Measurements from ENCODE around the gene TRAPPC2L. TPM values are rescaled to one million over a fixed set of nuclear protein-coding genes. Genes with fewer than 3 reads are reported as not detected.

The TRAPPC2L gene
- total RNA-seq, 1 experiment from 2014 or later = 82.0 TPM

DNA sequence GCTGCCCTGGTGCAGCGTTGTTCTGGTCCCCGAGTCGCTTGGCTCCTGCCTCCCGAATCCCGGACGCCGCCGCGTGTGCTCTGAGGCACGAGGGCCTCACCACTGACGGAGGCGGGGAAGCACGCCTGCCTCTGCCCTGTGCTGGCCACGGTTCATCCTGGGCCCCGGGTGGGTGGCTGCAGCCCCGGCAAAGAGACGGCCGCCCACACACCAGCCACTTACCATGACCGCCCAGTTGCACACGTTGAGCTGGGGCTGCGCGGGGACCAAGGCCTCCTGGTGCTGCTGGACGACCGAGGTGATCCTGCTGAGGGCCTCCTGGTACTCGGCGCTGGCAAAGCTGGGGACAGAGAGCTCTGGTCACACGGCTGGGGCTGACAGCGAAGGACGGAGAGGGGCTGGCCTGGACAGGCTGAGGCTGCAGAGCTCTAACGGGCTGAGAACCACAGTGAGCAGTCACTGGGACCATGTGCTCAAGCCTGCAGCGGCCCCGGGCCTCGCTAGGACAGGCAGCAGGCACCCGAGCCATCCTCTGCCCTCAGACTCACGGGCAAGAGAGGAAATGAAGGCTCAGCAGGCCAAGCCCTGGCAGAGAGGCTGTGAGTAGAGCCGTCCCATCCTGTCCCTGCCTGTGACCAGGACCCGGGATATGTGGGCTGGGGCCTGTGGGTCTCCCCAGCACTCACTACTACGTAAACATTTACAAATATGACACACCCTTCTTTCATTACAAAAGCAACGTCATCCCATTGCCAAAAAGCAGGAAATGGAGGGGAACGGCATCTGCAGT, 38.9 kb upstream of the TRAPPC2L start:
- no peaks in the 10 kb centered on the region for H3K36me3 Mint-ChIP-seq
- H3K27ac Mint-ChIP-seq = no peak overlapping the region; the same call in 1 of the 2 replicates
- DNase-seq (ENCODE audit: low spot score) = no peak
- H3K27me3 Mint-ChIP-seq (ENCODE audit: low read depth) = no peaks in the 10 kb centered on the region
- H3K9me3 Mint-ChIP-seq = no peaks in the 10 kb centered on the region
- H3K4me1 Mint-ChIP-seq = peaks cover 4% of the 10 kb centered on the region
- no peak overlapping the region for H3K4me3 Mint-ChIP-seq
- CTCF ChIA-PET = interaction anchor here (0.6 to 5.5 kb wide), 4 partner anchors 63 to 349 kb away, joined by 3 to 32 read pairs (median 4); no protein-coding TSS in a partner anchor
- POLR2A ChIA-PET = no interaction called here
- TF ChIP-seq, protein P1, sequence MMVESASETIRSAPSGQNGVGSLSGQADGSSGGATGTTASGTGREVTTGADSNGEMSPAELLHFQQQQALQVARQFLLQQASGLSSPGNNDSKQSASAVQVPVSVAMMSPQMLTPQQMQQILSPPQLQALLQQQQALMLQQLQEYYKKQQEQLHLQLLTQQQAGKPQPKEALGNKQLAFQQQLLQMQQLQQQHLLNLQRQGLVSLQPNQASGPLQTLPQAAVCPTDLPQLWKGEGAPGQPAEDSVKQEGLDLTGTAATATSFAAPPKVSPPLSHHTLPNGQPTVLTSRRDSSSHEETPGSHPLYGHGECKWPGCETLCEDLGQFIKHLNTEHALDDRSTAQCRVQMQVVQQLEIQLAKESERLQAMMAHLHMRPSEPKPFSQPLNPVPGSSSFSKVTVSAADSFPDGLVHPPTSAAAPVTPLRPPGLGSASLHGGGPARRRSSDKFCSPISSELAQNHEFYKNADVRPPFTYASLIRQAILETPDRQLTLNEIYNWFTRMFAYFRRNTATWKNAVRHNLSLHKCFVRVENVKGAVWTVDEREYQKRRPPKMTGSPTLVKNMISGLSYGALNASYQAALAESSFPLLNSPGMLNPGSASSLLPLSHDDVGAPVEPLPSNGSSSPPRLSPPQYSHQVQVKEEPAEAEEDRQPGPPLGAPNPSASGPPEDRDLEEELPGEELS (CRISPR knock-in tag; IDR thresholded peaks at IDR 0.05) = no peak
- TF ChIP-seq MYBL2 (CRISPR knock-in tag; IDR thresholded peaks at IDR 0.05) = no peak
- no peak for TF ChIP-seq NR1H2 (CRISPR knock-in tag; IDR thresholded peaks at IDR 0.05)
- no peak for TF ChIP-seq ETV6 (CRISPR knock-in tag; IDR thresholded peaks at IDR 0.05)
- TF ChIP-seq, protein P2, sequence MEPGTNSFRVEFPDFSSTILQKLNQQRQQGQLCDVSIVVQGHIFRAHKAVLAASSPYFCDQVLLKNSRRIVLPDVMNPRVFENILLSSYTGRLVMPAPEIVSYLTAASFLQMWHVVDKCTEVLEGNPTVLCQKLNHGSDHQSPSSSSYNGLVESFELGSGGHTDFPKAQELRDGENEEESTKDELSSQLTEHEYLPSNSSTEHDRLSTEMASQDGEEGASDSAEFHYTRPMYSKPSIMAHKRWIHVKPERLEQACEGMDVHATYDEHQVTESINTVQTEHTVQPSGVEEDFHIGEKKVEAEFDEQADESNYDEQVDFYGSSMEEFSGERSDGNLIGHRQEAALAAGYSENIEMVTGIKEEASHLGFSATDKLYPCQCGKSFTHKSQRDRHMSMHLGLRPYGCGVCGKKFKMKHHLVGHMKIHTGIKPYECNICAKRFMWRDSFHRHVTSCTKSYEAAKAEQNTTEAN (CRISPR knock-in tag; IDR thresholded peaks at IDR 0.05) = no peak
- no peak for TF ChIP-seq FOXJ3 (CRISPR knock-in tag; IDR thresholded peaks at IDR 0.05; ENCODE audit: borderline replicate concordance)
- TF ChIP-seq ZBTB21 (CRISPR knock-in tag; IDR thresholded peaks at IDR 0.05; ENCODE audit: borderline replicate concordance) = no peak
- no peak for TF ChIP-seq ZNF317 (CRISPR knock-in tag; IDR thresholded peaks at IDR 0.05; ENCODE audit: borderline replicate concordance, low read depth)
- TF ChIP-seq, protein P3, sequence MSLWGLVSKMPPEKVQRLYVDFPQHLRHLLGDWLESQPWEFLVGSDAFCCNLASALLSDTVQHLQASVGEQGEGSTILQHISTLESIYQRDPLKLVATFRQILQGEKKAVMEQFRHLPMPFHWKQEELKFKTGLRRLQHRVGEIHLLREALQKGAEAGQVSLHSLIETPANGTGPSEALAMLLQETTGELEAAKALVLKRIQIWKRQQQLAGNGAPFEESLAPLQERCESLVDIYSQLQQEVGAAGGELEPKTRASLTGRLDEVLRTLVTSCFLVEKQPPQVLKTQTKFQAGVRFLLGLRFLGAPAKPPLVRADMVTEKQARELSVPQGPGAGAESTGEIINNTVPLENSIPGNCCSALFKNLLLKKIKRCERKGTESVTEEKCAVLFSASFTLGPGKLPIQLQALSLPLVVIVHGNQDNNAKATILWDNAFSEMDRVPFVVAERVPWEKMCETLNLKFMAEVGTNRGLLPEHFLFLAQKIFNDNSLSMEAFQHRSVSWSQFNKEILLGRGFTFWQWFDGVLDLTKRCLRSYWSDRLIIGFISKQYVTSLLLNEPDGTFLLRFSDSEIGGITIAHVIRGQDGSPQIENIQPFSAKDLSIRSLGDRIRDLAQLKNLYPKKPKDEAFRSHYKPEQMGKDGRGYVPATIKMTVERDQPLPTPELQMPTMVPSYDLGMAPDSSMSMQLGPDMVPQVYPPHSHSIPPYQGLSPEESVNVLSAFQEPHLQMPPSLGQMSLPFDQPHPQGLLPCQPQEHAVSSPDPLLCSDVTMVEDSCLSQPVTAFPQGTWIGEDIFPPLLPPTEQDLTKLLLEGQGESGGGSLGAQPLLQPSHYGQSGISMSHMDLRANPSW (CRISPR knock-in tag; conservative IDR thresholded peaks at IDR 0.05; ENCODE audit: low read depth) = no peak
- TF ChIP-seq, protein P4, sequence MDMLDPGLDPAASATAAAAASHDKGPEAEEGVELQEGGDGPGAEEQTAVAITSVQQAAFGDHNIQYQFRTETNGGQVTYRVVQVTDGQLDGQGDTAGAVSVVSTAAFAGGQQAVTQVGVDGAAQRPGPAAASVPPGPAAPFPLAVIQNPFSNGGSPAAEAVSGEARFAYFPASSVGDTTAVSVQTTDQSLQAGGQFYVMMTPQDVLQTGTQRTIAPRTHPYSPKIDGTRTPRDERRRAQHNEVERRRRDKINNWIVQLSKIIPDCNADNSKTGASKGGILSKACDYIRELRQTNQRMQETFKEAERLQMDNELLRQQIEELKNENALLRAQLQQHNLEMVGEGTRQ (CRISPR knock-in tag; IDR thresholded peaks at IDR 0.05) = no peak
- TF ChIP-seq, protein P5, sequence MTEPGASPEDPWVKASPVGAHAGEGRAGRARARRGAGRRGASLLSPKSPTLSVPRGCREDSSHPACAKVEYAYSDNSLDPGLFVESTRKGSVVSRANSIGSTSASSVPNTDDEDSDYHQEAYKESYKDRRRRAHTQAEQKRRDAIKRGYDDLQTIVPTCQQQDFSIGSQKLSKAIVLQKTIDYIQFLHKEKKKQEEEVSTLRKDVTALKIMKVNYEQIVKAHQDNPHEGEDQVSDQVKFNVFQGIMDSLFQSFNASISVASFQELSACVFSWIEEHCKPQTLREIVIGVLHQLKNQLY (CRISPR knock-in tag; IDR thresholded peaks at IDR 0.05) = no peak
- TF ChIP-seq, protein P6, sequence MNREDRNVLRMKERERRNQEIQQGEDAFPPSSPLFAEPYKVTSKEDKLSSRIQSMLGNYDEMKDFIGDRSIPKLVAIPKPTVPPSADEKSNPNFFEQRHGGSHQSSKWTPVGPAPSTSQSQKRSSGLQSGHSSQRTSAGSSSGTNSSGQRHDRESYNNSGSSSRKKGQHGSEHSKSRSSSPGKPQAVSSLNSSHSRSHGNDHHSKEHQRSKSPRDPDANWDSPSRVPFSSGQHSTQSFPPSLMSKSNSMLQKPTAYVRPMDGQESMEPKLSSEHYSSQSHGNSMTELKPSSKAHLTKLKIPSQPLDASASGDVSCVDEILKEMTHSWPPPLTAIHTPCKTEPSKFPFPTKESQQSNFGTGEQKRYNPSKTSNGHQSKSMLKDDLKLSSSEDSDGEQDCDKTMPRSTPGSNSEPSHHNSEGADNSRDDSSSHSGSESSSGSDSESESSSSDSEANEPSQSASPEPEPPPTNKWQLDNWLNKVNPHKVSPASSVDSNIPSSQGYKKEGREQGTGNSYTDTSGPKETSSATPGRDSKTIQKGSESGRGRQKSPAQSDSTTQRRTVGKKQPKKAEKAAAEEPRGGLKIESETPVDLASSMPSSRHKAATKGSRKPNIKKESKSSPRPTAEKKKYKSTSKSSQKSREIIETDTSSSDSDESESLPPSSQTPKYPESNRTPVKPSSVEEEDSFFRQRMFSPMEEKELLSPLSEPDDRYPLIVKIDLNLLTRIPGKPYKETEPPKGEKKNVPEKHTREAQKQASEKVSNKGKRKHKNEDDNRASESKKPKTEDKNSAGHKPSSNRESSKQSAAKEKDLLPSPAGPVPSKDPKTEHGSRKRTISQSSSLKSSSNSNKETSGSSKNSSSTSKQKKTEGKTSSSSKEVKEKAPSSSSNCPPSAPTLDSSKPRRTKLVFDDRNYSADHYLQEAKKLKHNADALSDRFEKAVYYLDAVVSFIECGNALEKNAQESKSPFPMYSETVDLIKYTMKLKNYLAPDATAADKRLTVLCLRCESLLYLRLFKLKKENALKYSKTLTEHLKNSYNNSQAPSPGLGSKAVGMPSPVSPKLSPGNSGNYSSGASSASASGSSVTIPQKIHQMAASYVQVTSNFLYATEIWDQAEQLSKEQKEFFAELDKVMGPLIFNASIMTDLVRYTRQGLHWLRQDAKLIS (CRISPR knock-in tag; IDR thresholded peaks at IDR 0.05; ENCODE audit: borderline replicate concordance) = no peak
- ATAC-seq = no peak

Measured in WTC11 (cell line).